Osteoblast (primary cell): ENCODE measurements around the gene MCC. TPM values are rescaled to one million over a fixed set of nuclear protein-coding genes. Genes with fewer than 3 reads are reported as not detected.

Experiments used
- DNase-seq: peaks from one replicate; pipeline ENCODE4 v3.0.0; 2011; ENCODE audit warnings: low spot score, mixed read lengths; ENCODE audit not compliant: insufficient read length; ENCODE audit errors: missing footprints
- H2AFZ ChIP-seq: 2 replicates; pipeline ENCODE4 v1.6.0; 2011; ENCODE audit warnings: mild to moderate bottlenecking, low read length
- H3K27ac ChIP-seq: 2 replicates; pipeline ENCODE4 v1.5.1; 2011; ENCODE audit warnings: mild to moderate bottlenecking, low read depth, low read length, moderate library complexity
- H3K27me3 ChIP-seq: 2 replicates; pipeline ENCODE4 v1.6.0; 2012; ENCODE audit warnings: mild to moderate bottlenecking, control low read depth, inconsistent platforms, low read length, moderate library complexity; ENCODE audit not compliant: insufficient read depth
- H3K36me3 ChIP-seq: 2 replicates; pipeline ENCODE4 v1.5.1; 2011; ENCODE audit warnings: mild to moderate bottlenecking, low read length, control low read depth, moderate library complexity; ENCODE audit not compliant: insufficient read depth
- H3K4me1 ChIP-seq: 2 replicates; pipeline ENCODE4 v1.5.1; 2011; ENCODE audit warnings: mild to moderate bottlenecking, low read length, control low read depth, moderate library complexity; ENCODE audit not compliant: insufficient read depth
- H3K4me2 ChIP-seq: 2 replicates; pipeline ENCODE4 v1.6.0; 2011; ENCODE audit warnings: mild to moderate bottlenecking, low read length; ENCODE audit not compliant: insufficient read depth
- H3K4me3 ChIP-seq: fragments of 200-600 bp; sonication (generic); 3 replicates; pipeline ENCODE4 v1.5.1; 2012; ENCODE audit warnings: mild to moderate bottlenecking, low read length, inconsistent platforms; ENCODE audit not compliant: insufficient read depth
- H3K79me2 ChIP-seq: 2 replicates; pipeline ENCODE4 v1.6.0; 2012; ENCODE audit warnings: mild to moderate bottlenecking, low read length, control low read depth, inconsistent platforms; ENCODE audit not compliant: insufficient read depth
- H3K9me3 ChIP-seq: 2 replicates; pipeline ENCODE4 v1.5.1; 2011; ENCODE audit warnings: low read depth, low read length, control low read depth
- H4K20me1 ChIP-seq: 2 replicates; pipeline ENCODE4 v1.6.0; 2012; ENCODE audit warnings: mild to moderate bottlenecking, low read length, control low read depth; ENCODE audit not compliant: insufficient read depth
- total RNA-seq: library from RNA; depleted of rRNA; stranded (reverse); fragments of >200 nt; gene quantifications from 2 replicates; pipeline ENCODE4 v1.2.3, GENCODE V29; 2012
- TF ChIP-seq, protein P1 (sequence below): IDR thresholded peaks from 2 replicates; pipeline ENCODE4 v1.5.1; 2011; ENCODE audit warnings: mild to moderate bottlenecking, low read depth, low read length, moderate library complexity; ENCODE audit errors: extremely low read depth

The MCC gene
- total RNA-seq, 1 donor: 45.6 TPM

DNA sequence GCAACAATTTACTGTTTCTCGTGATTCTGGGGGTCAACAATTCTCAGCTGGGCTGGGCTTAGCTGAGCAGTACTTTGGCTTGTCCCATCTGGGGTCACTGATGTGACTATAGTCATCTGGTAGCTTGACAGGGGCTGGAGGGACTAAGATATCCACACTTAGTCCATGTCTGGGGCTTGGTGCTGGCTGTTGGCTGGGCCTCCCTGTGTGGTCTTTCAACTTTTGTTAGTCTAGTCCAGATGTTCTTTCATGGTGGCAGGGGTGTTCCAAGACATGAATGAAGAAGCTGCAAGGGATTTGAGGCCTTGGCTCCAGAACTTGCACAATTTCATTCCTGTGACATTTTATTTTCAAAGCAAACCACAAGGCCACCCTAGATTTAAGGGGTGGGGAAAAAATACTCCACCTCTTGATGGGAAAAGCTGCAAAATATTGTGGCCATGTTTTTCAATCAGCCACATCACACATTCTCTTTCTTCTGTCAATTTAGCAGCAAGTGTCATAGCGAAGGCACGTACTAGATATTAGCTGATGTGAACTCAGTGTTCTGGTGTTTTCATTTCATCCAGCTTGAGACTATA, 112.7 kb downstream of the MCC start:
- TF ChIP-seq, protein P1, sequence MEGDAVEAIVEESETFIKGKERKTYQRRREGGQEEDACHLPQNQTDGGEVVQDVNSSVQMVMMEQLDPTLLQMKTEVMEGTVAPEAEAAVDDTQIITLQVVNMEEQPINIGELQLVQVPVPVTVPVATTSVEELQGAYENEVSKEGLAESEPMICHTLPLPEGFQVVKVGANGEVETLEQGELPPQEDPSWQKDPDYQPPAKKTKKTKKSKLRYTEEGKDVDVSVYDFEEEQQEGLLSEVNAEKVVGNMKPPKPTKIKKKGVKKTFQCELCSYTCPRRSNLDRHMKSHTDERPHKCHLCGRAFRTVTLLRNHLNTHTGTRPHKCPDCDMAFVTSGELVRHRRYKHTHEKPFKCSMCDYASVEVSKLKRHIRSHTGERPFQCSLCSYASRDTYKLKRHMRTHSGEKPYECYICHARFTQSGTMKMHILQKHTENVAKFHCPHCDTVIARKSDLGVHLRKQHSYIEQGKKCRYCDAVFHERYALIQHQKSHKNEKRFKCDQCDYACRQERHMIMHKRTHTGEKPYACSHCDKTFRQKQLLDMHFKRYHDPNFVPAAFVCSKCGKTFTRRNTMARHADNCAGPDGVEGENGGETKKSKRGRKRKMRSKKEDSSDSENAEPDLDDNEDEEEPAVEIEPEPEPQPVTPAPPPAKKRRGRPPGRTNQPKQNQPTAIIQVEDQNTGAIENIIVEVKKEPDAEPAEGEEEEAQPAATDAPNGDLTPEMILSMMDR: no peak
- no peaks in the 10 kb centered on the region for H3K27me3 ChIP-seq
- H3K27ac ChIP-seq: no peak overlapping the region
- H3K4me3 ChIP-seq: no peak overlapping the region
- no peak overlapping the region for H3K4me2 ChIP-seq
- H3K36me3 ChIP-seq: no peaks in the 10 kb centered on the region
- no peak for DNase-seq
- no peaks in the 10 kb centered on the region for H4K20me1 ChIP-seq
- H2AFZ ChIP-seq: no peak overlapping the region
- H3K4me1 ChIP-seq: peaks cover under 1% of the 10 kb centered on the region
- no peaks in the 10 kb centered on the region for H3K9me3 ChIP-seq
- no peaks in the 10 kb centered on the region for H3K79me2 ChIP-seq

- Histone ChIP-seq H3K79me2 (no peaks in the 10 kb centered on the region), H3K4me2 (no peak overlapping the region), H3K4me1 (no peaks in the 10 kb centered on the region), H2AFZ (no peak overlapping the region), H3K27me3 (no peaks in the 10 kb centered on the region), H3K9me3 (no peaks in the 10 kb centered on the region), H3K4me3 (no peak overlapping the region), H3K36me3 (no peaks in the 10 kb centered on the region), H4K20me1 (no peaks in the 10 kb centered on the region), H3K27ac (no peak overlapping the region)
- DNase-seq: no peak
- TF ChIP-seq, protein P1: no peak
Measured at GRCh38 chr5:113373426-113373825, 114.8 kb downstream of the MCC start.

GRCh38 chr5:113371721-113372196, 116.5 kb downstream of the MCC start:
- DNase-seq: no peak
- Histone ChIP-seq H3K9me3 (no peaks in the 10 kb centered on the region), H4K20me1 (no peaks in the 10 kb centered on the region), H3K4me2 (no peak overlapping the region), H2AFZ (no peak overlapping the region), H3K27me3 (no peaks in the 10 kb centered on the region), H3K4me1 (no peaks in the 10 kb centered on the region), H3K36me3 (no peaks in the 10 kb centered on the region), H3K27ac (no peak overlapping the region), H3K4me3 (no peak overlapping the region), H3K79me2 (no peaks in the 10 kb centered on the region)
- TF ChIP-seq, protein P1: no peak

- no peak overlapping the region for H2AFZ ChIP-seq
- no peaks in the 10 kb centered on the region for H3K36me3 ChIP-seq
- H4K20me1 ChIP-seq: no peaks in the 10 kb centered on the region
- no peak overlapping the region for H3K27ac ChIP-seq
- no peaks in the 10 kb centered on the region for H3K27me3 ChIP-seq
- peaks cover 4% of the 10 kb centered on the region for H3K9me3 ChIP-seq
- TF ChIP-seq, protein P1: no peak
- no peaks in the 10 kb centered on the region for H3K4me1 ChIP-seq
- no peak for DNase-seq
- no peak overlapping the region for H3K4me2 ChIP-seq
- no peaks in the 10 kb centered on the region for H3K79me2 ChIP-seq
- no peak overlapping the region for H3K4me3 ChIP-seq
Measured at GRCh38 chr5:113367586-113367985, 120.7 kb downstream of the MCC start.
